GM18519 (cell line): Measurements from ENCODE around the gene GNAS.

Source experiments
- ATAC-seq: cut with Tn5 transposase; IDR thresholded peaks from one replicate; pipeline ENCODE4 v1.9.1; 2021; ENCODE audit warnings: mild to moderate bottlenecking, moderate library complexity; ENCODE audit not compliant: unreplicated experiment, low FRiP score

GNAS gene

GRCh38 chr20:58877976-58878360 lies 25.5 kb downstream of the GNAS start:
- no peak for ATAC-seq

GRCh38 chr20:58878399-58878798 lies 25.9 kb downstream of the GNAS start:
- no peak for ATAC-seq

GRCh38 chr20:58880441-58880840 lies 27.9 kb downstream of the GNAS start:
- no peak for ATAC-seq

- no peak for ATAC-seq
These were observed 28.7 kb downstream of the GNAS start for GRCh38 chr20:58880994-58881752.

- ATAC-seq, result no peak
These were observed 30.2 kb downstream of the GNAS start for GRCh38 chr20:58882704-58883089.

GRCh38 chr20:58883241-58883691 lies 30.8 kb downstream of the GNAS start:
- ATAC-seq, result no peak

GRCh38 chr20:58884966-58885365 lies 32.5 kb downstream of the GNAS start:
- no peak for ATAC-seq

- ATAC-seq, result no peak
These were observed 34.0 kb downstream of the GNAS start for GRCh38 chr20:58886546-58886945.

GRCh38 chr20:58888103-58888502 lies 35.6 kb downstream of the GNAS start:
- no peak for ATAC-seq

GRCh38 chr20:58888521-58889333 lies 36.2 kb downstream of the GNAS start:
- ATAC-seq, result no peak

- no peak for ATAC-seq
These were observed 36.8 kb downstream of the GNAS start for GRCh38 chr20:58889334-58889760.

GRCh38 chr20:58889798-58890517 lies 37.4 kb downstream of the GNAS start:
- ATAC-seq, result no peak

- no peak for ATAC-seq
These were observed 38.1 kb downstream of the GNAS start for GRCh38 chr20:58890518-58891085.

- no peak for ATAC-seq
These were observed 38.7 kb downstream of the GNAS start for GRCh38 chr20:58891086-58891717.

GRCh38 chr20:58891718-58892140 lies 39.2 kb downstream of the GNAS start:
- ATAC-seq, result no peak

GRCh38 chr20:58892141-58892931 lies 39.8 kb downstream of the GNAS start:
- no peak for ATAC-seq

GRCh38 chr20:58892932-58893224 lies 40.4 kb downstream of the GNAS start:
- no peak for ATAC-seq

- ATAC-seq, result no peak
These were observed 41.0 kb downstream of the GNAS start for GRCh38 chr20:58893355-58894120.
